GM21737 (cell line): ENCODE data around the gene ACTN3.
"Not testable (repeated sequence)": the region's sequence is repeated elsewhere in the genome, so short reads cannot be mapped to it uniquely, and the experiment has no call there.

ENCODE experiments used
- ATAC-seq: cut with Tn5 transposase; IDR thresholded peaks from one replicate; pipeline ENCODE4 v1.9.1; 2021; ENCODE audit warnings: mild to moderate bottlenecking, moderate library complexity; ENCODE audit not compliant: unreplicated experiment

The ACTN3 gene

DNA sequence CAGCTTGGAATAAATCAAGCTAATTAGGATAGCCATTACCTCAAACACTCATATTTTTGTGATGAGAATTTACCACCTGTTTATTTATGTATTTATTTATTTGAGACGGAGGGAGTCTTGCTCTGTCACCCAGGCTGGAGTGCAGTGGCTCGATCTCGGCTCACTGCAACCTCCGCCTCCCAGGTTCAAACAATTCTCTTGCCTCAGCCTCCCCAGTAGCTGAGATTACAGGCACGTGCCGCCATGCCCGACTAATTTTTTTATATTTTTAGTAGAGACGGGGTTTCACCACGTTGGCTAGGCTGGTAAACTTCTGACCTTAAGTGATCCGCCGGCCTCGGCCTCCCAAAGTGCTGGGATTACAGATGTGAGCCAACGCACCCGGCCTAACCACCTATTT, 1.8 kb upstream of the ACTN3 start:
- ATAC-seq, result not testable (repeated sequence)

DNA sequence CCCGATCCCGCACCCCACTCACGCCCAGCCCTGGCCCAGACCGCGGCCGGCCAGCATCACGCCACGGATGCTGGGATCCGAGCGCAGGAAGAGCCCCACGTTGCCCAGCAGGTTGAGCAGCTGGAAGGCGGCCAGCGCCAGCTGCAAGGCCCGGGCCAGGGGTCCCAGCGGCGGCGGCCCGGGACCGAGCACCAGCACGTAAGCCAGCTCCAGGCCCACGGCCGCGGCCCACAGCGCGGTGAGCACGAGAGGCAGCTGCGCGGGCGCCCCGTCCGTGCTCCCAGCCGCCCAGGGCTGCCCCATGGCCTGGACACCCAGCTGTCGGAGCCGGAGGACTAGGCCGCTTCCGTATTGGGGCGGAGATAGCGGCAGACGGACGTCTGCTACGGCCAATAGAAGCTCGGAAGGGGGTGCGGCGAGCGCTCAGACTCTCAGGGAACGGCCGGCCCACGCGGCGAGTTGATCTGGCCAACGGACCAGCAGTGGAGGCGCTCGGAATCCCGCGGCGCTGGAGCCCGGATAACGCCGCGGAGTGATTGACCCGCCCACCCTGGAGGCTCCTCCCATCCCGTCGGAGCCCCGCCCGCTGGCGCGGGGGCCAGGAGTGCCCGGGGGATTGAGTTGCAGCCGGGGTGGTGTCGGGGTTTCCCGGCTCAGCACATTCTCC, 869 bp upstream of the ACTN3 start, which contains the start of gene ZDHHC24:
TSS of gene ZDHHC24 (minus strand) at position 348 of the 667 bp plus-strand sequence. CDS start at position 303, 45 bp downstream.
- peak; percentile 80 for ATAC-seq

DNA sequence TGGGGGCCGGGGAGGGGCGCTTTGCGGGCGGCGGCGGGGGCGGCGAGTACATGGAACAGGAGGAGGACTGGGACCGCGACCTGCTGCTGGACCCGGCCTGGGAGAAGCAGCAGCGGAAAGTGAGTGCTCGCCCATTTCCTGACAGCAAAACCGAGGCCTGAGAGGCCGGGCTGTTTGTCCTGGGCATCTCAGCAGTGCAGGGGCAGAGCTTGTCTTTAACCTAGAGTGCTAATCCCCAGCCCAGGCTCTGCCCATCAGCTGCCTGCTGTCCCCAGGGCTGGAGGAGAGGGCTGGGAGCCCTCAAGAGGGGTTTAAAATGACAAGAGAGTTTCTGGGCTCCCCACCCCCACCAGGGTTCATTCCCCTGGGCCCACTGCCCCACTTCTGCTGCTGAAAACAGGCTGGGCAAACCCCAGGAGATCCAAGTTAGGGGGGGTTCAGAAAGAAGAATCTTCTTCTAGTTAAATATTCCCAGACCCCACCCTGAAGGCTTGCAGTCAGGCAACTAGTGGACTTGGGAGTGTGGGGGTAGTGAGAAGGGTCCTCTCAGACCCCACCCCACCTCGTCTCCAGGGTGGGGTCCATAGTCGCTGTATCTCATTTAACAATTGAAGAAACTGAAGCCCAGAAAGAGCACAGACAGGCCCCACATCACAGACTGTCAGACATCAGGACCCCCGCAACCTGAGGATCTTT, 411 bp downstream of the ACTN3 start:
- ATAC-seq, result no peak

DNA sequence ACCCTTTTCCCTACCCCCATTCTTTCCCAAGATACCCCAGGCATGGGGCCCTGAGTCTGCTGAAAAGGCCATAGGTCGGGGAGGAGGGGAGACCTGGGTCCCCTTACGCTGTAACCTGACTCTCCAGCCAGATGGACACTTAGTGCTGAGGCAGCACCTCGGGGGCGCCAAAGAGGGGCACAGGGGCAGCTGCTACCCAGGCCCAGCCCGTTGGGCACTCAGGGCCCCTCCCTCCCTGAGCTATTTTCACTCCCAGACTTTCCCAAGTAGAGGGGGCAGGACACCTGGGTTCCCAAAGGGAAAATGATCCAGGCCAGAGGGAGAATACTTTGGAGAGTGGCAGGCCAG, 933 bp downstream of the ACTN3 start:
- no peak for ATAC-seq

DNA sequence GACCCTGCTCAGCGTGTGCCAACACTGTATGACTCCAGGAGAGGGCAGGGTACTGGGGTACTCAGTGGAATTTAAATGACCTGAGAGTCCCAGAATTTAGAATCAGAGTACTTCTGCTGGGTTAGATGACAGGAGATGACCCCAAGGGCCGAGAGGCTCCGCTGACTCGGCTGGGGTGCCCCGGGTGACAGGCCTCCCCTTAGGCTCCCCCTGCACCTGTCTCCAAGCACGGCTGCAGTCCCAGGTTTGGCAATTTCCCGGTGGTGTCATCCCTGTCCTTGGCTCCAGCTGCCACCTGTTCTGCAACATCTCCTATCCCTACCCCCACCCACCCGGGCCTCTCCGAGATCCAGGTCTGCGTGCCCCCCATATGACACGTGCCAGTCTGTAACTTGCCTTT, 1.3 kb downstream of the ACTN3 start:
- ATAC-seq, result no peak

DNA sequence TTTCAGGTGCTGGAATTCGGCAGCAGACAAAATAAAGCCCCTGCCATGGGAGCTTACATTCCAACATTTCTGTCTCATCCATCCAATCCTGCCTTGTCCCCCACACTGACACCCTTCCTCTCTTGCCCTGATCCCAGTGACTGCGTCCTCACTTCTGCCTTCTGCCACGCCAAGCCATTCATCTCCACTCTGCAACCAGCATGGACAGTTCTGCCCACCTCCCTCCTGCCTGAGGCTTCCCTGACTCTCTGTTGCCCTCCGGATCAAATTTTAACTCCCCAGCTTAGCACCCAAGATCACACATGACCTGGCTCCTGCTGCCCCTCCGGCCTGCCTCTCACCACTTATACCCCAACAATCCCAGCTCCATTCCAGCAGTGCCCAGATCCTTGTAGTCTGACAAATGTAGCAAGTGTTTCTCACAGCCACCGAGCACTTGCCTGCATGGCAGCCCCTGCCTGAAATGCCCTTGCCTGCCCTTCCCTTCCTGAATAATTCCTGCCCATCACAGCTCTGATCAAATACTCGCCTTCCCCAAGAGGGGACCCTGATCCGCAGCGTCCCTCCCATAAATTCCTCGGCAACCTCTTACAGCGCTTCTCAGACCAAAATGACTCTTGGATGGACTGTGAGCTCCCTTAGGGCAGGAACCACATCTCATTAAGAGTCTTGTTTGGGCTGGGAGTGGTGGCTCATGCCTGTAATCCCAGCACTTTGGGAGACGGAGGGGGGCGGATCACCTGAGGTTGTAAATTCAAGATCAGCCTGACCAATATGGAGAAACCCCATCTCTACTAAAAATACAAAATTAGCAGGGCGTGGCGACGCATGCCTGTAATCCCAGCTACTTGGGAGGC, 2.3 kb downstream of the ACTN3 start:
- no peak for ATAC-seq

DNA sequence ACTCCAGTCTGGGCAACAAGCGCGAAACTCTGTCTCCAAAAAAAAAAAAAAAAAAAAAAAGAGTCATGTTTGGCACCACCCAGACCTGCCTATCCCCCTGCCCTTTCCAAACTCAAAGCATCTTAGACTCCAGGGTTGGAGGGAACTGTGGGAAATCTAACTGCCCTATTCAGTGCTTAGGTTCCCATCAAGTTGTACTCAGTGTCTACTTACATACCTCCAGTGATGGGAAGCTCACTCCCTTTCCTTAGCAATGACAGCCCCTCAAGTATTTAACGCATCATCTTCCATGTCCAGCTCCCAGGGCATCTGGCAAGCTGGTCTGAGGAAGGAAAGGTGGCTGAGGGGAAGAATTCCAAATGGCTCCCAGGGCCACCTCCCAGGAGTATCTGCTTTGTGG, 3.0 kb downstream of the ACTN3 start:
- ATAC-seq, result no peak

- no peak for ATAC-seq
These were observed 4.2 kb downstream of the ACTN3 start for GRCh38 chr11:66550887-66551286.

GRCh38 chr11:66554602-66555001, 7.9 kb downstream of the ACTN3 start:
- no peak for ATAC-seq

DNA sequence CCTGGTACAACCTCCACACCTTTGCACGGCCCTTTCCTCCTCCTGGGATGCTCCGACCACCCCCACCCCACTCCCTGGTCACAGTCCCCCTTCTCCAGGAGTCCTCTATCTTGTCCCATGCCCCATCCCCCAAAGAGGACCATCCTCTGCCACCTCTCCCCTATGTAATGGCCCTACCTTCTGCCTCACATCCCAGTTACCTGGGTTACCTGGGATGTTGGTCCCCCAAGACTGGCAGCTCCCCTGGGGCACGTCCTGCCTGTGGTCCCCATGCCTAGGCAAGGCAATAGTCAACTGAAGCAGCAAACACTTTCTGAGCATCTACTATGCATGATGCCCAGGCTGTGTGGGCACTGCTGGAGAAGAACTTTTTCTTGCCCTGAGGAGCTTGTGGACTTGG, 8.7 kb downstream of the ACTN3 start:
- no peak for ATAC-seq

GRCh38 chr11:66556086-66556485, 9.4 kb downstream of the ACTN3 start:
- no peak for ATAC-seq

- ATAC-seq, result no peak
These were observed 11.1 kb downstream of the ACTN3 start for GRCh38 chr11:66557733-66558326.

DNA sequence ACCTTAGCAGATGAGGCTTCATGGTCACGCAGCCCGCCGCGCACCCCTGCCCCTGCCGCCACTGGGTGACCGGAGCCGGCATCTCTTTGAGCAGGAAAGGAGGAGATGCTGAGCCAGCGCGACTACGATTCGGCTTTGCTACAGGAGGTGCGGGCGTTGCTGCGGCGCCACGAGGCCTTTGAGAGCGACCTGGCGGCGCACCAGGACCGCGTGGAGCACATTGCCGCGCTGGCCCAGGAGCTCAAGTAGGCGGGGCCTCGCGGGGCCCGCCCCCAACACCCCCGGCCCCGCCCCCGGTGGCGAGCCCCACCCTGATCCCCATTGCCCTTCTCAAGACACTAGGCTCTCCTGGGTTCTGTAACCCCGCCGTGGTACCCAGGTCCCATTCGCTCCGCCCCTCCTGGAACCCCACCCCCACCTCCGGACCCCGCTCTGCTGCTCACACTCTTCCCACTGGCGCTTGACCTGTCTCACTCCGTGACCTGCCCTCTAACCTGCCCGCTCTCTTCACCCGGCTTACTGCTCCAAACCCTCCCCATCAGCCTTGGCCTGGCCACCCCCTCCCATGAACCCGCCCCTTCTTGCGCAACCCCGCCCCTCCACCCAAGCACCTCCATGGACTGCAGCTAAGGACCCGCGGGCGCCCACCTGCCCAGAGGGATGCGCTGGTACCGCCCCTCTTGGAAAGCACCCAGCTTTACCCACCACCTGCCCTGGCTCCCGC, 12.6 kb downstream of the ACTN3 start:
- ATAC-seq, result no peak

DNA sequence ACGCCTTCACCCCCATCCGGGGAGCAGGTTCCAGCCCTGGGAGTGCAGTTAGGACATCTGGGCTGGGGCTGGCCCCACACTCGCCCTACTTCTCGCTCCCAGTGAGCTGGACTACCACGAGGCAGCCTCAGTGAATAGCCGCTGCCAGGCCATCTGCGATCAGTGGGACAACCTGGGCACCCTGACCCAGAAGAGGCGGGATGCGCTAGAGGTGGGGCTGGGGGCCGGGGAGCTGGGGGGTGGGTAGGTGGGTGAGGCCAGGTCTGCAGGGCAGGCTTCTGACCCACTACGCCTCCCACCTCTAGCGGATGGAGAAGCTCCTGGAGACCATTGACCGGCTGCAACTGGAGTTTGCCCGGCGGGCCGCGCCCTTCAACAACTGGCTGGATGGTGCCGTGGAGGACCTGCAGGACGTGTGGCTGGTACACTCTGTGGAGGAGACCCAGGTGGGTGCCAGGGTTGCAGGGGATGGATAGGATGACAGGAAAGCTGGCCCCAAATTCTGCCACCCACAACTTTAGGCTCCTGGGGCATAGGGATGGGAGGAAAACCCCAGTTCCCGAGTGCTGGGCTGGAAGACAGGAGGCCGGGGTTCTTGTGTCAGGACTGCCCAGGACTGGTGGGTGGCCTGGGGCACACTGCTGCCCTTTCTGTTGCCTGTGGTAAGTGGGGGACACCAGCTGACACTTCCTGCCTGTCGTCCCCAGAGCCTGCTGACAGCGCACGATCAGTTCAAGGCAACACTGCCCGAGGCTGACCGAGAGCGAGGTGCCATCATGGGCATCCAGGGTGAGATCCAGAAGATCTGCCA, 13.4 kb downstream of the ACTN3 start:
- ATAC-seq, result no peak

DNA sequence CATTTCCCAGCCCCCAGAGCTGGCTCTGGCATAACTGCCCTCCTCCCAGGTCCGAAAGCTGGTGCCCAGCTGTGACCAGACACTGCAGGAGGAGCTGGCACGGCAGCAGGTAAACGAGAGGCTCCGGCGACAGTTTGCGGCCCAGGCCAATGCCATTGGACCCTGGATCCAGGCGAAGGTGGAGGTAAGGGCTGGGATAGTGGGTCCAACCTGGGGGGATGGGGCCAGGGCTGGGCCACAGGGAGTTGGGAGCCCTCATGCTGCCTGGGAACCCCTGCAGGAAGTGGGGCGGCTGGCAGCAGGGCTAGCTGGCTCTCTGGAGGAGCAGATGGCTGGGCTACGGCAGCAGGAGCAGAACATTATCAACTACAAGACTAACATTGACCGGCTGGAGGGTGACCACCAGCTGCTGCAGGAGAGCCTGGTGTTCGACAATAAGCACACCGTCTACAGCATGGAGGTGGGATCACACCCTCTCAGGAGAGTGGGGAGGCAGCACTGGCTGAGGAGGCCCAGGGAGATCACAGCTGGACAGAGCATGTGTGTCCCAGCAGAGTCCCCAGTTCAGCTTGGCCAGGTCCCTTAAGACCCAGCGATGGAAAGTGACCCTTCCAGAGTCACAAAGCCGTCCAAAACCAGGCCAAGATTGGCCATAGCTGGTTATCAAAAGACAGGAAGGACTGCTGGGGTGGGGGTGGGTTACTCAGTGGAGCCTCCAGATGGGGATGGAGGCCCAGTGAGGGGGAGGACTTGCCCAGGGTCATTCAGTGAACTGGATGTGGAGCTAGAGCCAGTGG, 14.7 kb downstream of the ACTN3 start:
- ATAC-seq, result no peak

DNA sequence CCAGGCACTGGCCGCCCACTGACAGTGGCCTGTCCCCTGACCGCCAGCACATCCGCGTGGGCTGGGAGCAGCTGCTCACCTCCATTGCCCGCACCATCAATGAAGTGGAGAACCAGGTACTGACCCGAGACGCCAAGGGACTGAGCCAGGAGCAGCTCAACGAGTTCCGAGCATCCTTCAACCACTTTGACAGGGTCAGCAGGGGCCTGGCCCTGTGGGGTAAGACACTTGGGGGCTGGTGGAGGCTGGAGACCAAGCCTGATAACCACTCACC, 15.2 kb downstream of the ACTN3 start:
- ATAC-seq, result no peak

GRCh38 chr11:66562275-66562674, 15.6 kb downstream of the ACTN3 start:
- ATAC-seq, result no peak

GRCh38 chr11:66562907-66563583, 16.3 kb downstream of the ACTN3 start:
- ATAC-seq, result no peak

GRCh38 chr11:66563832-66564231, 17.1 kb downstream of the ACTN3 start:
- no peak for ATAC-seq
